ENCODE data around the gene TMPRSS3. TPM values are rescaled to one million over a fixed set of nuclear protein-coding genes. Genes with fewer than 3 reads are reported as not detected.
A peak's percentile ranks its signal among the peaks of the same experiment; 100 is the strongest.

Gene TMPRSS3
- total and polyA plus RNA-seq, 7 donors = 0.16 to 1.3 (median 0.60) TPM; not detected in 4

DNA sequence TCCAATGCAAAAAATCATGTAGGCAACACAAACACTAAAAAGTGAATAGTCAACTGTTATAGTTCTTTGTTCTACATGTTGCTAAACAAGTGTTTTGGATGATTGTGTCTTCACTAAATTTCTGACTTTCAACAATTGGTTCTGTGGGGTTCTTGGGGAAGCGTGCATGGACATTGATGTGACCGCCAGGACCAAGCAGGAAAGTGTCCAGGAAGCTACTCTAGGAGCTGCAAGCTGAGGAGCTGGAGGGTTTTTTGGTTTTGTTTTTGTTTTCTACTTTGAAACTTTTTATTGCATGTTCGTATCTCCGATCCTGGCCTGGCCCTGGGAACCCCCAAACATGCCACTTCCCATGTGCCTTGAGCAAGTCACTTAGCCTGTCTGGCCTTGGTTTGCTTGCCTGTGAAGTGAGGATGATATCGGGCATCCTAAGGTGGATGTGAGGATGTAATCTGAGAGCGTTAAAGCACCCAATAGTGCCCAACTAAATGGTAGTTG, 8.0 kb downstream of the TMPRSS3 start:
- Histone ChIP-seq H3K36me3 (no peaks in the 10 kb centered on the region), H3K27me3 (peaks cover 3 to 30% (median 8%) of the 10 kb centered on the region in 3 donors), H3K4me3 (no peak overlapping the region), H3K4me1 (no peaks in the 10 kb centered on the region), H3K27ac (no peak overlapping the region), H3K9me3 (no peaks in the 10 kb centered on the region)
- 89 to 90% methylated on average over 6 of the region's 6 CpGs for WGBS, 2 donors
- no peak for TF ChIP-seq POLR2AphosphoS5 (IDR thresholded peaks at IDR 0.05)
- no peak for TF ChIP-seq POLR2A (IDR thresholded peaks at IDR 0.05)
- no peak for TF ChIP-seq CTCF (IDR thresholded peaks at IDR 0.05)
- TF ChIP-seq EP300 (IDR thresholded peaks at IDR 0.05) = no peak
- DNase-seq = peak; percentile 20
- intact Hi-C loops (cut with DNase I) = no loop called here

- intact Hi-C loops (cut with DNase I) = no loop called here
- Histone ChIP-seq H3K4me3 (no peak overlapping the region), H3K4me1 (no peaks in the 10 kb centered on the region), H3K36me3 (no peaks in the 10 kb centered on the region), H3K27ac (no peak overlapping the region), H3K9me3 (peaks cover 0 to 2% (median 0%) of the 10 kb centered on the region in 4 donors), H3K27me3 (peaks cover 3 to 30% (median 8%) of the 10 kb centered on the region in 3 donors)
- no peak for TF ChIP-seq POLR2A (IDR thresholded peaks at IDR 0.05)
- TF ChIP-seq POLR2AphosphoS5 (IDR thresholded peaks at IDR 0.05) = no peak
- TF ChIP-seq CTCF (IDR thresholded peaks at IDR 0.05) = no peak
- TF ChIP-seq EP300 (IDR thresholded peaks at IDR 0.05) = no peak
- DNase-seq = peak; percentile 22
- 57 to 75% methylated on average over 3 of the region's 3 CpGs for WGBS, 2 donors
Observed at GRCh38 chr21:42387164-42387563, 8.7 kb downstream of the TMPRSS3 start.

DNA sequence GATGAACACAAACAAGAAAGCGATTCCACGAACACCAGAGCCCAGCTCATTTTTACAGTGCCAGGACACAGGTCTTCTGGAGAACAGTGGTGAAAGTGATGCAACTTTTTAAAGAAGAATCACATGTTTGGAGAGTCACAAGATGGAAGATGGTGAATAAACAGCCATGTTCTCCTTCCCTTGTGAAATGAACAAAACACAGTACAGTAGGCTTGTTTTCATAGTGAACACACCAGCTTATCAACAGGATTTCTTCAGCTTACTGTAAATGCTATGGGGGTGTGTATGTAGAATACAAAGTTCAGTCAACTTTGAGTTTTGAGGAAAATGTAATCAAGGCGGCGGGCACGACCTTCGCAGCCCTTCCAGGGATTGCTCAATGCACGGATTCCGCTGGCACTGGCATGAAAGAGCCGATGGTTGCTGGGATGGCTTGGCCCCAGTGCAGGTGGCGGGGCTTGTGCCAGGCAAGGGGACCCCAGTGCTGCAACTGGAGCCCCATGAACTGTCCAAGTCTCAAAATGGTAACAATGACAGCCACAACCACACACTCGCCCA, 9.7 kb downstream of the TMPRSS3 start:
- 46 to 71% methylated on average over 11 of the region's 11 CpGs for WGBS, 2 donors
- Histone ChIP-seq H3K4me1 (no peaks in the 10 kb centered on the region), H3K4me3 (no peak overlapping the region), H3K9me3 (peaks cover 0 to 4% (median 0%) of the 10 kb centered on the region in 4 donors), H3K36me3 (no peaks in the 10 kb centered on the region), H3K27ac (no peak overlapping the region), H3K27me3 (peaks cover 3 to 25% (median 8%) of the 10 kb centered on the region in 3 donors)
- DNase-seq = peak; percentile 34
- no peak for TF ChIP-seq POLR2AphosphoS5 (IDR thresholded peaks at IDR 0.05)
- intact Hi-C loops (cut with DNase I) = no loop called here

- peaks cover 0 to 4% (median 0%) of the 10 kb centered on the region in 4 donors for H3K9me3 ChIP-seq
- H3K36me3 ChIP-seq = no peaks in the 10 kb centered on the region
- TF ChIP-seq POLR2A (IDR thresholded peaks at IDR 0.05) (no peak), EP300 (IDR thresholded peaks at IDR 0.05) (no peak), POLR2AphosphoS5 (IDR thresholded peaks at IDR 0.05) (no peak), CTCF (IDR thresholded peaks at IDR 0.05) (no peak)
- no peaks in the 10 kb centered on the region for H3K4me1 ChIP-seq
- 95 to 96% methylated on average over 5 of the region's 5 CpGs for WGBS, 2 donors
- intact Hi-C loops (cut with DNase I) = no loop called here
- DNase-seq = no peak
- H3K27ac ChIP-seq = no peak overlapping the region
- H3K4me3 ChIP-seq = no peak overlapping the region
- H3K27me3 ChIP-seq = peaks cover 3 to 25% (median 6%) of the 10 kb centered on the region in 3 donors
Observed at GRCh38 chr21:42385619-42386018, 10.2 kb downstream of the TMPRSS3 start.

DNA sequence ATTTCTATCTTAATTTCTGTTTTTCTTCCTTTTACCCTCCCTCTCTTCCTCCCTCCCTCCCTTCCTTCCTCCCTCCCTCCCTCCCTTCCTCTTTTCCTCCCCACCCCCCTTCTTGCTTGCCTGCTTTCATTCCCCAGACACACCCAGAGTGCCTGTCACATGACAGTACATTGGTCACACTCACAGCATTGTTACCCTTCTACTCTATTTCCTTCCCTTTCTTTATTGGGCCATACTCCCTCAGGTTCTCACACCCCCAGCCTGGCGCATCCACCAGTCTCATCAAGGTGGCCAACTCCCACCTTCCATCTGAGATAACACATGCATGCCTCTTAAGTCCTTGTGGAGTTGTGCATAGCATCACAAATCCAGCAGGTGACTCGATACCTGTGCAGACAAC, 10.9 kb downstream of the TMPRSS3 start:
- no peak for DNase-seq
- intact Hi-C loops (cut with DNase I) = no loop called here
- no peak overlapping the region for H3K27ac ChIP-seq
- TF ChIP-seq CTCF (IDR thresholded peaks at IDR 0.05) = no peak
- TF ChIP-seq EP300 (IDR thresholded peaks at IDR 0.05) = no peak
- TF ChIP-seq POLR2AphosphoS5 (IDR thresholded peaks at IDR 0.05) = no peak
- TF ChIP-seq POLR2A (IDR thresholded peaks at IDR 0.05) = no peak
- 54 to 68% methylated on average over 2 of the region's 2 CpGs for whole genome bisulfite sequencing, 2 donors
- H3K4me1 ChIP-seq = no peaks in the 10 kb centered on the region
- no peaks in the 10 kb centered on the region for H3K36me3 ChIP-seq
- H3K27me3 ChIP-seq = peaks cover 3 to 25% (median 3%) of the 10 kb centered on the region in 3 donors
- no peak overlapping the region for H3K4me3 ChIP-seq
- peaks cover 0 to 4% (median 0%) of the 10 kb centered on the region in 4 donors for H3K9me3 ChIP-seq
